OCI-LY1 (cell line): ENCODE results near the gene SYT2.

Experiments used
- H2AFZ ChIP-seq: fragments of 200-600 bp; sonication (generic), shearing (Covaris generic); 2 replicates; pipeline ENCODE4 v1.6.0; 2014; ENCODE audit warnings: antibody characterized with exemption, mild to moderate bottlenecking, low read length
- H3F3A ChIP-seq: fragments of 200-600 bp; sonication (generic), shearing (Covaris generic); 2 replicates; pipeline ENCODE4 v1.6.0; 2014; ENCODE audit warnings: mild to moderate bottlenecking, antibody characterized with exemption, low read length, moderate library complexity; ENCODE audit not compliant: insufficient read depth
- H3K27ac ChIP-seq: fragments of 200-600 bp; sonication (generic); 2 replicates; pipeline ENCODE4 v1.5.1; 2014; ENCODE audit warnings: low read length, mixed run types, mild to moderate bottlenecking, low read depth; ENCODE audit not compliant: poor library complexity, severe bottlenecking
- H3K27me3 ChIP-seq: fragments of 200-600 bp; sonication (generic); 2 replicates; pipeline ENCODE4 v1.6.0; 2014; ENCODE audit warnings: antibody characterized with exemption, mild to moderate bottlenecking, low read length, moderate library complexity; ENCODE audit not compliant: insufficient read depth
- H3K36me3 ChIP-seq: fragments of 200-600 bp; sonication (generic); 2 replicates; pipeline ENCODE4 v1.6.1; 2014; ENCODE audit warnings: mild to moderate bottlenecking, antibody characterized with exemption, low read length, moderate library complexity, mixed read lengths; ENCODE audit not compliant: insufficient read depth
- H3K4me1 ChIP-seq: fragments of 200-600 bp; sonication (generic); 2 replicates; pipeline ENCODE4 v1.5.1; 2014; ENCODE audit warnings: mild to moderate bottlenecking, low read length, moderate library complexity; ENCODE audit not compliant: insufficient read depth, severe bottlenecking
- H3K4me2 ChIP-seq: fragments of 200-600 bp; sonication (generic), shearing (Covaris generic); 2 replicates; pipeline ENCODE4 v1.6.1; 2014; ENCODE audit warnings: low read length
- H3K4me3 ChIP-seq: fragments of 200-600 bp; sonication (generic); 2 replicates; pipeline ENCODE4 v1.5.1; 2014; ENCODE audit warnings: low read length, low read depth, mild to moderate bottlenecking, mixed read lengths; ENCODE audit not compliant: poor library complexity, severe bottlenecking
- H3K79me2 ChIP-seq: fragments of 200-600 bp; shearing (Covaris generic); 2 replicates; pipeline ENCODE4 v1.6.1; 2016; ENCODE audit warnings: mixed run types, low read length, mixed read lengths; ENCODE audit not compliant: insufficient read depth
- H3K9ac ChIP-seq: fragments of 200-600 bp; sonication (generic), shearing (Covaris generic); 2 replicates; pipeline ENCODE4 v1.6.1; 2014; ENCODE audit warnings: mild to moderate bottlenecking, low read length, mixed read lengths
- H3K9me2 ChIP-seq: fragments of 200-600 bp; sonication (generic), shearing (Covaris generic); 2 replicates; pipeline ENCODE4 v1.6.1; 2014; ENCODE audit warnings: low read depth, mild to moderate bottlenecking, low read length, mixed read lengths
- H3K9me3 ChIP-seq: fragments of 200-600 bp; shearing (Covaris generic); 2 replicates; pipeline ENCODE4 v1.6.1; 2014; ENCODE audit warnings: low read length, mixed read lengths
- H4K20me1 ChIP-seq: fragments of 200-600 bp; sonication (generic), shearing (Covaris generic); 2 replicates; pipeline ENCODE4 v1.6.0; 2016; ENCODE audit warnings: mild to moderate bottlenecking, low read length; ENCODE audit not compliant: insufficient read depth
- EZH2 ChIP-seq: fragments of 200-600 bp; sonication (generic), shearing (Covaris generic); IDR thresholded peaks from 2 replicates; pipeline ENCODE4 v1.8.0; 2017; ENCODE audit warnings: borderline replicate concordance, mixed run types, mild to moderate bottlenecking, antibody characterized with exemption, low read length, moderate library complexity, mixed read lengths
- TF ChIP-seq, protein P1 (sequence below): fragments of 200-600 bp; sonication (generic), shearing (Covaris generic); IDR thresholded peaks from 2 replicates; pipeline ENCODE4 v1.5.1; 2017; ENCODE audit warnings: mild to moderate bottlenecking, antibody characterized with exemption, low read length, moderate library complexity, mixed read lengths

The SYT2 gene

DNA sequence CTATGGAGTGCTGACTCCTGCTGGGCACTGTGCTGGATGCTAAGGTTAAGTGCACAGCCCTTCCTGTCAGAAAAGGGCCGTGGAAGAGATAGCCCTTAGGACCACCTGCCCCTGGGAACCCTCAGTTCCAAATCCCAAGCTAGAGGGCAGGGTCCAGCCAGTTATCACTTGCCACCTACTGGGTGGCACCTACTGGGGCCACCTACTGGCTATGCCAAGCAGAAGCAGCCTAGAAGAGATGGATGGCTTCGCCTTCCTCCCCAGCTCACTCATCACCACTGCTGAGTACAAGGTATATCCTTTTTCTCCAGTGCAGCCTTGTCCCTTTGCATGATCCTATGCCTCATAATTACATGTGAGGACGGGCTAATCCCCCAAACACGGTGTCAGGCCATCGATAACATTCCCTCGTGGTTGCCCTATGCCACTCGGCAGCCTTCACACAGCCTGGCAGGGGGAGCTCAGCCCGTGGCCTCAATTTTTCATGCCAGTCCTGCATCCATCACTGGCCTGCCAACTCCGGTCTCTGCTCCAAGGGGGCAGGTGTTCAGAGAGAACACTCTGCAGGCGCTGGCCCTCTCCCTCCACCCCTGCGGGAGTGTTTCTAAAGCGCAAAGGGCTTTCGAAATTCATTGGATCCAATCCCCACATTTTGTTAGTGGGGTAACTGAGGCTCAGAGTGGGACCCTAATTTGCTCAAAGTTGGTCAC is 49.0 kb downstream of the SYT2 start:
- Histone ChIP-seq H3K79me2 (no peaks in the 10 kb centered on the region), H3K9ac (no peak overlapping the region), H3F3A (no peaks in the 10 kb centered on the region), H4K20me1 (no peaks in the 10 kb centered on the region), H3K9me3 (no peaks in the 10 kb centered on the region), H2AFZ (no peak overlapping the region), H3K4me2 (no peak overlapping the region), H3K4me1 (no peaks in the 10 kb centered on the region), H3K27me3 (no peaks in the 10 kb centered on the region; the same call in 1 of the 2 replicates), H3K9me2 (no peaks in the 10 kb centered on the region), H3K27ac (no peak overlapping the region), H3K4me3 (no peak overlapping the region), H3K36me3 (no peaks in the 10 kb centered on the region)
- no peak for TF ChIP-seq EZH2
- TF ChIP-seq, protein P1, sequence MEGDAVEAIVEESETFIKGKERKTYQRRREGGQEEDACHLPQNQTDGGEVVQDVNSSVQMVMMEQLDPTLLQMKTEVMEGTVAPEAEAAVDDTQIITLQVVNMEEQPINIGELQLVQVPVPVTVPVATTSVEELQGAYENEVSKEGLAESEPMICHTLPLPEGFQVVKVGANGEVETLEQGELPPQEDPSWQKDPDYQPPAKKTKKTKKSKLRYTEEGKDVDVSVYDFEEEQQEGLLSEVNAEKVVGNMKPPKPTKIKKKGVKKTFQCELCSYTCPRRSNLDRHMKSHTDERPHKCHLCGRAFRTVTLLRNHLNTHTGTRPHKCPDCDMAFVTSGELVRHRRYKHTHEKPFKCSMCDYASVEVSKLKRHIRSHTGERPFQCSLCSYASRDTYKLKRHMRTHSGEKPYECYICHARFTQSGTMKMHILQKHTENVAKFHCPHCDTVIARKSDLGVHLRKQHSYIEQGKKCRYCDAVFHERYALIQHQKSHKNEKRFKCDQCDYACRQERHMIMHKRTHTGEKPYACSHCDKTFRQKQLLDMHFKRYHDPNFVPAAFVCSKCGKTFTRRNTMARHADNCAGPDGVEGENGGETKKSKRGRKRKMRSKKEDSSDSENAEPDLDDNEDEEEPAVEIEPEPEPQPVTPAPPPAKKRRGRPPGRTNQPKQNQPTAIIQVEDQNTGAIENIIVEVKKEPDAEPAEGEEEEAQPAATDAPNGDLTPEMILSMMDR = peak; percentile 42

DNA sequence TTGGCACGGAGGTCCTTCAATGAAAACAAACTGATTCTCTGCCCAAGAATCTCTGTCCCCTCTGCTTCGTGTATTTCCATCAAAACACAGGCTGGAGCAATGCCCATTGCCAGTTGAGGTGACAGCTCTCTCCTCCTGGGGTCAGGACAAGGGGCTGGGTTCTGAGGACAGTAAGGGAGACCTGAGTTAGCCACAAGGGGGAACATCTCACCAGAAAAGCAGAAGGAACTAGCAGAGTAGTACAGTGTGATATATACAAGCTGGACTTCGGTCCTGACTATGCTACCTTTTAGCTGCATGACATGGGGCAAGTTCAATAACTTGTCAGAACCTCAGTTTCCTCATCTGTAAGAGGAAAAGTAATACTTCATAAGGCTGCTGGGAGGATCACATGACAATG is 50.3 kb downstream of the SYT2 start:
- no peaks in the 10 kb centered on the region for H4K20me1 ChIP-seq
- H3K9me2 ChIP-seq = no peaks in the 10 kb centered on the region
- H3K79me2 ChIP-seq = no peaks in the 10 kb centered on the region
- TF ChIP-seq, protein P1 = no peak
- no peak for TF ChIP-seq EZH2
- no peaks in the 10 kb centered on the region for H3K9me3 ChIP-seq
- no peak overlapping the region for H2AFZ ChIP-seq
- no peak overlapping the region for H3K27ac ChIP-seq
- no peaks in the 10 kb centered on the region; the same call in 1 of the 2 replicates for H3K27me3 ChIP-seq
- H3K4me3 ChIP-seq = no peak overlapping the region
- H3K4me2 ChIP-seq = no peak overlapping the region
- no peaks in the 10 kb centered on the region for H3K36me3 ChIP-seq
- no peaks in the 10 kb centered on the region for H3F3A ChIP-seq
- no peaks in the 10 kb centered on the region for H3K4me1 ChIP-seq
- no peak overlapping the region for H3K9ac ChIP-seq

DNA sequence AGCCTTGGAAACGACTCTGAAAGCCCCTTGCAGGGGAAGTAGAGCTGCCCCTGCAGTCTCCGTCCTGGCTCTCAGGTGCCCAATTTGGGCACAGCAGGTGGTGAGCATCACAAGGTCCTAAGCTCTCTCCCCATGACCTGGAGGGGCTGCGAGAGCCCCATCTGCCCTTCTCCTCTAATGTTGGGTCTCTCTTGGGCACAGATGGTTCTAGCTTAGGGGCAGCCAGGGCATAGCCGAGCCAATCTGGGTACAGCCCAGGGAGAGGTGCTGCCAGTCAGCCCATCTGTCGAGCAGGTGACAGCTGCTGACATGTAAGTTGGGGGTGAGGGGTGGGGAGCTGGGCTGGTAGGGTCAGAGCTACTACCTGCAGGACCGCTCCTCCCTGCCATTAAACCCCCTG is 50.7 kb downstream of the SYT2 start:
- Histone ChIP-seq H3F3A (no peaks in the 10 kb centered on the region), H3K4me3 (no peak overlapping the region), H3K4me2 (no peak overlapping the region), H3K36me3 (no peaks in the 10 kb centered on the region), H3K4me1 (no peaks in the 10 kb centered on the region), H3K9me2 (no peaks in the 10 kb centered on the region), H3K9me3 (no peaks in the 10 kb centered on the region), H4K20me1 (no peaks in the 10 kb centered on the region), H3K27me3 (no peaks in the 10 kb centered on the region; the same call in 1 of the 2 replicates), H3K79me2 (no peaks in the 10 kb centered on the region), H2AFZ (no peak overlapping the region), H3K27ac (no peak overlapping the region), H3K9ac (no peak overlapping the region)
- no peak for TF ChIP-seq EZH2
- TF ChIP-seq, protein P1 = no peak
